K562 (cell line): Measurements from ENCODE around the gene MAGOHB. TPM values are rescaled to one million over a fixed set of nuclear protein-coding genes. Genes with fewer than 3 reads are reported as not detected.

ENCODE experiments used
- ATAC-seq: fragments of 200-7000 bp; cut with Tn5 transposase; 3 replicates; pipeline ENCODE4 v1.9.1; 2020; ENCODE audit warnings: moderate library complexity
- BruUV-seq: library from RNA; stranded (reverse); fragments of 400-500 nt; replicated peaks from 2 replicates; lab custom pipeline; 2021; lab: Mats Ljungman, UMichigan
- CTCF ChIA-PET: fragments of 300-600 bp; formaldehyde crosslinking; extraction: SDS; loops from one replicate; lab custom pipeline; 2021; ENCODE audit warnings: low intra/inter-chr PET ratio; lab: Yijun Ruan, JAX
- POLR2A ChIA-PET: fragments of 300-600, 350-650 bp; sonication (Branson Sonifier 250); formaldehyde crosslinking; extraction: SDS; loops from one replicate; lab custom pipeline; 2021; ENCODE audit warnings: antibody characterized with exemption, inconsistent platforms; lab: Yijun Ruan, JAX
- DNase-seq, 4 experiments: peaks; one replicate each; pipeline versions ENCODE4 v3.0.0 to v3.0.0-alpha.2; 2011 to 2018; ENCODE audit warnings: low spot score in 3 of 4, mixed read lengths in 3 of 4; ENCODE audit errors: extremely low read depth in 1 of 4
- FAIRE-seq: peaks from 2 replicates; lab custom pipeline; 2011; peaks lifted over from hg19 to GRCh38; lab: Jason Lieb, UNC
- H2AFZ ChIP-seq: 2 replicates; pipeline ENCODE4 v1.6.0; 2011; ENCODE audit warnings: low read depth, low read length, control low read depth, inconsistent platforms
- H3K27ac ChIP-seq: fragments of 200-600 bp; 3 replicates; pipeline ENCODE4 v1.8.0; 2011; ENCODE audit warnings: low read depth, mild to moderate bottlenecking, control low read depth, inconsistent platforms, low read length, moderate library complexity, mixed read lengths; ENCODE audit errors: extremely low read depth
- H3K27me3 ChIP-seq, 2 experiments: fragments of 300-600 bp in 1 of 2; 2 replicates in 1 of 2; 3 replicates in 1 of 2; pipeline versions ENCODE4 v1.6.0 to v1.8.0; 2011; ENCODE audit warnings: inconsistent platforms in 2 of 2, low read length in 2 of 2, mild to moderate bottlenecking in 1 of 2, mixed read lengths in 1 of 2, moderate library complexity in 1 of 2; ENCODE audit not compliant: control insufficient read depth in 2 of 2, insufficient read depth in 2 of 2
- H3K36me3 ChIP-seq: fragments of 300-600 bp; 3 replicates; pipeline ENCODE4 v1.8.0; 2011; ENCODE audit warnings: mild to moderate bottlenecking, low read length, inconsistent platforms; ENCODE audit not compliant: control insufficient read depth, insufficient read depth
- H3K4me1 ChIP-seq, 2 experiments: fragments of 200-600 bp in 1 of 2; replicated peaks in 1 of 2; 2 replicates in 1 of 2; 3 replicates in 1 of 2; pipeline versions ENCODE4 v1.5.1 to v1.8.0; 2011; ENCODE audit warnings: inconsistent platforms in 2 of 2, low read length in 2 of 2, mild to moderate bottlenecking in 1 of 2, mixed read lengths in 1 of 2, moderate library complexity in 1 of 2; ENCODE audit not compliant: control insufficient read depth in 2 of 2, insufficient read depth in 2 of 2
- H3K4me2 ChIP-seq: 2 replicates; pipeline ENCODE4 v1.6.1; 2011; ENCODE audit warnings: low read length, control low read depth, inconsistent platforms, mixed read lengths; ENCODE audit not compliant: insufficient read depth
- H3K4me3 ChIP-seq: fragments of 200-600 bp; sonication (generic), shearing (Covaris generic); 2 replicates; pipeline ENCODE4 v1.5.1; 2016; ENCODE audit warnings: control low read depth, inconsistent platforms
- H3K79me2 ChIP-seq: fragments of 200-600 bp; 3 replicates; pipeline ENCODE4 v1.8.0; 2011; ENCODE audit warnings: low read length, inconsistent platforms; ENCODE audit not compliant: control insufficient read depth, insufficient read depth
- H3K9ac ChIP-seq, 2 experiments: 2 replicates each; pipeline versions ENCODE4 v1.6.0 to v1.6.1; 2011; ENCODE audit warnings: low read depth in 2 of 2, low read length in 2 of 2, control low read depth in 1 of 2, inconsistent platforms in 1 of 2, mild to moderate bottlenecking in 1 of 2, mixed read lengths in 1 of 2; ENCODE audit not compliant: insufficient read depth in 1 of 2
- H3K9me1 ChIP-seq: one replicate; pipeline ENCODE4 v1.6.0; 2011; ENCODE audit warnings: inconsistent platforms, mild to moderate bottlenecking, low read length, moderate library complexity; ENCODE audit not compliant: control insufficient read depth, insufficient read depth
- H3K9me3 ChIP-seq: replicated peaks from 2 replicates; pipeline ENCODE4 v1.5.1; 2011; ENCODE audit warnings: low read depth, low read length, inconsistent platforms; ENCODE audit not compliant: control insufficient read depth, insufficient read depth
- H4K20me1 ChIP-seq: replicated peaks from 2 replicates; pipeline ENCODE4 v1.6.1; 2011; ENCODE audit warnings: low read length, inconsistent platforms, mixed read lengths; ENCODE audit not compliant: control insufficient read depth, insufficient read depth
- CBFB ChIP-seq: sonication (generic); formaldehyde crosslinking; IDR thresholded peaks from 2 replicates; pipeline ENCODE4 v1.4.0; 2020; ENCODE audit warnings: mild to moderate bottlenecking, missing genetic modification reagents
- ETV1 ChIP-seq: fragments of 450-650 bp; conservative IDR thresholded peaks from 2 replicates; pipeline ENCODE4 v1.6.1; 2016; ENCODE audit warnings: missing genetic modification characterization, control low read depth, low read depth, missing compliant biosample characterization
- FOXM1 ChIP-seq, 2 experiments: fragments of 450-650 bp in 1 of 2; sonication (generic) in 1 of 2; formaldehyde crosslinking in 1 of 2; IDR thresholded peaks; 2 replicates each; pipeline versions ENCODE4 v1.6.1 to v1.9.0; 2017 to 2022; ENCODE audit warnings: low read depth in 2 of 2, mild to moderate bottlenecking in 2 of 2, missing genetic modification reagents in 1 of 2, moderate library complexity in 1 of 2
- LARP7 ChIP-seq: fragments of 450-650 bp; IDR thresholded peaks from 2 replicates; pipeline ENCODE4 v1.6.1; 2016
- NFYB ChIP-seq: IDR thresholded peaks from 2 replicates; pipeline ENCODE4 v1.6.1; 2011; ENCODE audit warnings: mild to moderate bottlenecking, moderate library complexity; ENCODE audit not compliant: insufficient read length; ENCODE audit errors: extremely low read depth
- VEZF1 ChIP-seq: fragments of 200-800 bp; sonication (Bioruptor generic); IDR thresholded peaks from 2 replicates; pipeline ENCODE4 v1.6.1; 2017; ENCODE audit warnings: missing genetic modification characterization, missing compliant biosample characterization
- XRCC5 ChIP-seq: fragments of 200-400 bp; formaldehyde crosslinking; IDR thresholded peaks from 2 replicates; pipeline ENCODE4 v1.6.1; 2017; ENCODE audit warnings: low read depth, mild to moderate bottlenecking, low read length
- ZNF146 ChIP-seq: IDR thresholded peaks from one replicate; pipeline ENCODE4 v1.6.1; 2018; ENCODE audit warnings: missing compliant biosample characterization; ENCODE audit not compliant: unreplicated experiment
- ZNF561 ChIP-seq: fragments of 450-650 bp; formaldehyde crosslinking; conservative IDR thresholded peaks from 2 replicates; pipeline ENCODE4 v1.4.0; 2020; ENCODE audit warnings: mild to moderate bottlenecking, moderate library complexity
- WGBS: fragments of 100-300 bp; shearing (Covaris generic); methylation state at CpG from one replicate; pipeline ENCODE4 v1.1.6; 2016; ENCODE audit warnings: low coverage, mixed read lengths; ENCODE audit not compliant: insufficient coverage; ENCODE audit errors: missing lambda C conversion rate; 5-methylcytosine and 5-hydroxymethylcytosine counted together
- in situ Hi-C: fragments of 300-500 bp; cut with MboI; formaldehyde crosslinking; loops from 4 replicates; pipeline ENCODE4 v1.15.0; 2018; ENCODE audit warnings: inconsistent platforms, mixed read lengths
- intact Hi-C: fragments of 100-400 bp; cut with micrococcal nuclease; formaldehyde crosslinking; loops from 2 replicates; pipeline ENCODE4 v1.14.2; 2022
- polyA plus RNA-seq, 8 experiments: library from polyadenylated mRNA; depleted of rRNA in 4 of 8; stranded (reverse) in 5 of 8; unstranded in 3 of 8; fragments of >200 nt; fragmentation: Nextera tagmentation in 2 of 8; fragmentation: Illumina TruSeq in 1 of 8; extraction: Ambion mirVana in 2 of 8; extraction: Trizol in 1 of 8; gene quantifications; 2 replicates each; pipeline versions ENCODE4 v1.2.1 to v1.2.3, GENCODE V29; 2011 to 2014; ENCODE audit warnings: inconsistent platforms in 1 of 8, missing spikeins in 1 of 8
- total RNA-seq, 7 experiments: library from RNA; depleted of rRNA in 6 of 7; stranded (reverse); fragments of >200 nt in 6 of 7; fragmentation: Illumina TruSeq in 2 of 7; extraction: Trizol in 2 of 7; gene quantifications; 2 replicates each; pipeline versions ENCODE4 v1.2.1 to v1.2.3, GENCODE V29; 2011 to 2021; ENCODE audit warnings: low replicate concordance in 1 of 7
- TF ChIP-seq, protein P1 (sequence below): sonication (generic); formaldehyde crosslinking; IDR thresholded peaks from 2 replicates; pipeline ENCODE4 v1.5.0; 2020; ENCODE audit warnings: missing genetic modification reagents
- TF ChIP-seq, protein P2 (sequence below): fragments of 450-650 bp; IDR thresholded peaks from 2 replicates; pipeline ENCODE4 v1.6.1; 2016; ENCODE audit warnings: low read depth, mild to moderate bottlenecking, moderate library complexity
- TF ChIP-seq, protein P3 (sequence below): fragments of 450-650 bp; formaldehyde crosslinking; IDR thresholded peaks from 2 replicates; pipeline ENCODE4 v1.4.0; 2020; ENCODE audit warnings: mild to moderate bottlenecking, moderate library complexity

MAGOHB gene
- total and polyA plus RNA-seq, 9 of the 15 experiments (the other 6 are each of a cell fraction or from before 2014, with no cell fraction given), result 34.5 to 177 (median 85.4) TPM

DNA sequence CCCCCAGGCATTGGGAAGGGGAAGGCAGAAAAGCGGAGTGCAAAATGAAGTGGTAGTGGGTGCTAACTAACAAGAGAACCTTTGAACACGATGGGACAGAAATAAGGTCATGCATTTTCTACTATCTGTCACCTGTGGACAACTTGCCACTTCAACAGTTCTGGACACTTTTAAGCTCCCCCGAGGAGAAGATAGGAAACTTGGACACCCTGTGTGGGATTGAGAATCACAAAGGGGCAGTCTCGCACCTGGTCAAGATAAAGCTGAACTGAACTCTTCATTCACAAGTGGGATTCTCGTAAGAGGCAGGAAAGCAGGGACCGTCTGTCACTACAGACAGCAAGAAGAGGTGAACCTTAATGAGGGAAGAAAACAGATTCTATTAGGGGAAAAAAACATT, 56.1 kb downstream of the MAGOHB start (continued):
- TF ChIP-seq VEZF1 (no peak), FOXM1 (IDR thresholded peaks at IDR 0.05; ENCODE audit: low read depth) (no peak), FOXM1 (CRISPR knock-in tag; IDR thresholded peaks at IDR 0.05; ENCODE audit: low read depth) (no peak), LARP7 (no peak), ZNF561 (CRISPR knock-in tag) (no peak), ETV1 (tag) (no peak), ZNF146 (CRISPR knock-in tag) (no peak)
- TF ChIP-seq, protein P1, sequence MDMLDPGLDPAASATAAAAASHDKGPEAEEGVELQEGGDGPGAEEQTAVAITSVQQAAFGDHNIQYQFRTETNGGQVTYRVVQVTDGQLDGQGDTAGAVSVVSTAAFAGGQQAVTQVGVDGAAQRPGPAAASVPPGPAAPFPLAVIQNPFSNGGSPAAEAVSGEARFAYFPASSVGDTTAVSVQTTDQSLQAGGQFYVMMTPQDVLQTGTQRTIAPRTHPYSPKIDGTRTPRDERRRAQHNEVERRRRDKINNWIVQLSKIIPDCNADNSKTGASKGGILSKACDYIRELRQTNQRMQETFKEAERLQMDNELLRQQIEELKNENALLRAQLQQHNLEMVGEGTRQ, result no peak

DNA sequence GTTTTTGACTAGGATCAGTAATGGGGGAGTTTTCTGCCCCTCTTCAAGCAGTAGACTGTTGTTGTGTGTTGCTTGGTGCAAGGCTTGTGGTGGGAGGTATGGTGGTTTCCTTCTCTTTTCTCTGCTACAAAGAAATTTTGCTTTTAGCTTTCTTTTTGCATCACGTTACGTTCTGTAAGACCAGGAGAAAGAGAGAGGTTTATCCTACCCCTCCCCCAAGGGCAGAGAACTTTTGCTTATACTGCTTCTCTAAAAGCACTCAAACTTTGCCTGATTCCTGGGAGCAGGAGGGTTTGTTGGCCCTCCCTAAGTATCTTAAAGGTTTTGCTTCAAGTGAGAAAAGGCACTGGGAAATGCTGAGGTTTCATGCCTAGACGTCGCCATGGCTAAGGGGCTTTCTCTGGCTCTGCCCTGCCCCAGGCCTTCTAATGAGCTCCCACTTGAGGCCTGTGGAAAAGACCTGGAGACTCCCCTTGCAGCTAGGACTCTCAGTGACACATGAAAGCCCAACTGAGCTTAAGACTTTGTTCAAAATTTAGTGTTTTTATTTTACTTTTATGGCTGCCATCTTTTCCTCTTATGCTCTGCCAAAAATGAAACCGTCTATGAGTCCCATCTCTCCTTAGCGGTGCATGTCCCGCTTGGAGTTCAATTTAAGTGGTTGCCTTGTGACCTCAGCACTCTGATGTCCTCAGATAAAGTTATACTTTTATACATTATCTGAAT, 58.5 kb downstream of the MAGOHB start:
- CTCF ChIA-PET, result no interaction called here
- DNase-seq, result peak in 1 of 4 experiments; percentile 6

More for the DNA sequence above, 58.5 kb downstream of the MAGOHB start:
- WGBS, result 17% methylated on average over 5 of the region's 7 CpGs
- H3K9ac ChIP-seq, result no peak overlapping the region
- H3K4me2 ChIP-seq, result no peak overlapping the region
- BruUV-seq, result no TSS peak
- H3K27me3 ChIP-seq, result no peaks in the 10 kb centered on the region
- TF ChIP-seq NFYB (no peak), CBFB (CRISPR knock-in tag) (no peak), XRCC5 (no peak)
- TF ChIP-seq, protein P2, sequence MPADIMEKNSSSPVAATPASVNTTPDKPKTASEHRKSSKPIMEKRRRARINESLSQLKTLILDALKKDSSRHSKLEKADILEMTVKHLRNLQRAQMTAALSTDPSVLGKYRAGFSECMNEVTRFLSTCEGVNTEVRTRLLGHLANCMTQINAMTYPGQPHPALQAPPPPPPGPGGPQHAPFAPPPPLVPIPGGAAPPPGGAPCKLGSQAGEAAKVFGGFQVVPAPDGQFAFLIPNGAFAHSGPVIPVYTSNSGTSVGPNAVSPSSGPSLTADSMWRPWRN, result no peak
- TF ChIP-seq, protein P3, sequence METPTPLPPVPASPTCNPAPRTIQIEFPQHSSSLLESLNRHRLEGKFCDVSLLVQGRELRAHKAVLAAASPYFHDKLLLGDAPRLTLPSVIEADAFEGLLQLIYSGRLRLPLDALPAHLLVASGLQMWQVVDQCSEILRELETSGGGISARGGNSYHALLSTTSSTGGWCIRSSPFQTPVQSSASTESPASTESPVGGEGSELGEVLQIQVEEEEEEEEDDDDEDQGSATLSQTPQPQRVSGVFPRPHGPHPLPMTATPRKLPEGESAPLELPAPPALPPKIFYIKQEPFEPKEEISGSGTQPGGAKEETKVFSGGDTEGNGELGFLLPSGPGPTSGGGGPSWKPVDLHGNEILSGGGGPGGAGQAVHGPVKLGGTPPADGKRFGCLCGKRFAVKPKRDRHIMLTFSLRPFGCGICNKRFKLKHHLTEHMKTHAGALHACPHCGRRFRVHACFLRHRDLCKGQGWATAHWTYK, result no peak
- no peaks in the 10 kb centered on the region for H4K20me1 ChIP-seq
- no peaks in the 10 kb centered on the region for H3K9me3 ChIP-seq
- POLR2A ChIA-PET, result no interaction called here
- peaks cover 0 to 5% of the 10 kb centered on the region in 2 experiments; a peak in 1 of 5 replicates for H3K4me1 ChIP-seq
- H3K9me1 ChIP-seq, result no peaks in the 10 kb centered on the region
- no peak overlapping the region for H3K4me3 ChIP-seq
- FAIRE-seq (no peak), ATAC-seq (no peak)
- no peaks in the 10 kb centered on the region for H3K36me3 ChIP-seq
- in situ Hi-C loops (no loop called here), intact Hi-C loops (no loop called here)
- peak overlapping the region; percentile 69 for H2AFZ ChIP-seq
- no peak overlapping the region; the same call in 2 of the 3 replicates for H3K27ac ChIP-seq
- no peaks in the 10 kb centered on the region for H3K79me2 ChIP-seq
